GM12872 (cell line): ENCODE measurements around the gene GALNT7.

Experiments
- TF ChIP-seq, protein P1 (sequence below): IDR thresholded peaks from 3 replicates; pipeline ENCODE4 v1.5.1; 2011; ENCODE audit warnings: low read depth, mild to moderate bottlenecking, low read length, moderate library complexity; ENCODE audit not compliant: insufficient read depth

GALNT7 gene

DNA sequence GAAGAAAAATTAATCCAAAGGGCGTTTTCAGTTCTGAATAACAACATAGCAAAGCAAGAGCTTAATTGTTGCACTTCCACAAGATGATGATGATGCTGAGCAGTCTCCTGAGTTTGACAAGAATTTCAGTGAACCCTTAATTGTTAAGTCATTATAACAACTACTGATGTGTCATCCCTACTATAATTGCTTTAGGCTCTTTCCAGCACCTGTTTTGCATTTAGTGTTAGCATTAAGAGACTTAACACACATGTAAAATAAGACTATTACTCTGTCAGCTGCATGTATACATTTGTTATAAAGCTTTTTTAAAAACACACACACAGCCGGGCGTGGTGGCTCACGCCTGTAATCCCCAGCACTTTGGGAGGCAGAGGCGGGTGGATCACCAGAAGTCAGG lies 37.9 kb upstream of the GALNT7 start:
- TF ChIP-seq, protein P1, sequence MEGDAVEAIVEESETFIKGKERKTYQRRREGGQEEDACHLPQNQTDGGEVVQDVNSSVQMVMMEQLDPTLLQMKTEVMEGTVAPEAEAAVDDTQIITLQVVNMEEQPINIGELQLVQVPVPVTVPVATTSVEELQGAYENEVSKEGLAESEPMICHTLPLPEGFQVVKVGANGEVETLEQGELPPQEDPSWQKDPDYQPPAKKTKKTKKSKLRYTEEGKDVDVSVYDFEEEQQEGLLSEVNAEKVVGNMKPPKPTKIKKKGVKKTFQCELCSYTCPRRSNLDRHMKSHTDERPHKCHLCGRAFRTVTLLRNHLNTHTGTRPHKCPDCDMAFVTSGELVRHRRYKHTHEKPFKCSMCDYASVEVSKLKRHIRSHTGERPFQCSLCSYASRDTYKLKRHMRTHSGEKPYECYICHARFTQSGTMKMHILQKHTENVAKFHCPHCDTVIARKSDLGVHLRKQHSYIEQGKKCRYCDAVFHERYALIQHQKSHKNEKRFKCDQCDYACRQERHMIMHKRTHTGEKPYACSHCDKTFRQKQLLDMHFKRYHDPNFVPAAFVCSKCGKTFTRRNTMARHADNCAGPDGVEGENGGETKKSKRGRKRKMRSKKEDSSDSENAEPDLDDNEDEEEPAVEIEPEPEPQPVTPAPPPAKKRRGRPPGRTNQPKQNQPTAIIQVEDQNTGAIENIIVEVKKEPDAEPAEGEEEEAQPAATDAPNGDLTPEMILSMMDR: no peak

DNA sequence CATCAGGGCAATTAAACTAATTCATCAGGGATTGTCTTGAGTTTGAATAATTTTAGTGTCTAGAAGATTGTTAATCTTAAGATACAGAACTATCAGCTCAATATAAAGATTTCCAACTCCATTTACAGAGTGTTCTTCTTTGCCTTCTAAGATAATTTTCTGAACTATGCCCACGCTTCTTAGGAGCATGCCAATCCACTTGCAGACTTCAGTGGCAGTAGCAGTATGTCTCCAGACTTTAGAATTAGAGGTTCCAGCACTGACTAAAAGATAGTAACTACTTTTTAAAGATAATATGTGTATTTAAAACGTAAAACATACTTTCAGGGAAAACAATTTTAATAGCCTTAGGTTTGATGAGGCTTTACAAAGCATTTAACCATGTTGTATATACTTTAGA lies 34.2 kb upstream of the GALNT7 start:
- TF ChIP-seq, protein P1: no peak

DNA sequence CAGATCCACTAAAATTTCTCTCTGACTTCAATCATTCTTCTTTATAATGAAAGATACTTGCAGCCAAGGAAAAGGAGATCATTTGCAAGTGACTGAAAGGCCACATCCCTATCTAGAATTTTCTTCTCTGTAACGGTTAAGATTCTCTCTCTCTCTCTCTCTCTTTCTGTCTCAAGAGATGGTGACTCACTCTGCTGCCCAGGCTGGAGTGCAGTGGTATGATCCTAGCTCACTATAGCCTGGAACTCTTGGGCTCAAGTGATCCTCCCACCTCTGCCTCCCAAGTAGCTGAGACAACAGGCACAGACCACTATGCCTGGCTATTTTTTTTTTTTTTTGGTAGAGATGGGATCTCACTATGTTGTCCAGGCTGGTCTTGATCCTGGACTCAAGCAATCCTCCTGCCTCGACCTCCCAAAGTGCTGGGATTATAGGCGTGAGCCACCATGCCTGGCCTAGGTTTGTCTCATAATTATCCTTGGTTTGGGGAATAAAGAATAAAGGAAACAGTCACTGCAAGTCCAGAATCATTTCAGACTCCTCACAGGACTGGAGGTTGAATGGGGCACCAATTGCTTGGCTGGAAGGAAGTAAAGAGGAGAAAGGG lies 33.3 kb upstream of the GALNT7 start:
- TF ChIP-seq, protein P1: no peak

DNA sequence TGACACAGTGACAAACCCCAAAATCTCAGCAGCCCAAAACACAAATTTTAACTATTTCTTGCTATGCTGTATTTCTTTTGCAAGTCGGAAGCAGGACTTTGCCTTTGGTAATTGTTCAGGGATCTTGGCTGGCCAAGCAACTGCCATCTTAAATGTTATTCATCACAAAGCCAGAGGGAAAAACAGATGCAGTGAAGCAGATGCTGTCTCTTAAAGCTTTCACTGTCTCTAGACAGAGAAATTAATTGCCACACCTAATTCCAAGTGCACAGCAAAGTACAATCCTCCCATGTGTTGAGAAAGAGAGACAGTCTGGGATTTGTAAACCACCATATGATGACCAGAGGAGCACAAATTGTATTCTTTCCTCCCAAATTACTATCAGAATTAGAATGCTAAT lies 30.0 kb upstream of the GALNT7 start:
- TF ChIP-seq, protein P1: no peak

DNA sequence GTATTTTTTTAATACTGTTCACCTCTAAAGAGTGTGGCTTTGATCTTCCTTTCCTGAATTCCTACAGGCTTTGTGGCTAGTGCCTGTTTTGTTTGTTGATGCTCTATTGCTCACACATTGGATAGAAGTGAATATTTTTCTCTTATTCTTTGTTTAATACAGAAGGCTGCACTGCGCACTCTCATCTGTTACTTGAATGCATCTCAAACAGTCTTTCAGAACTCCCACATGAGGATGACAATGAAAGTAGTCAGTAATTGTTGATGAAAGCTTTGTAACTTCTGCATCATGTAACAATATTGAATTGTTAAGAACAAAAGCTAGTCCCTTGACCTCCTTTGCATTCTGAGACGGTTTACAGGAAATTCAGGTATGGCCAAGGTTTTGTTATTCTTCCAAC lies 29.1 kb upstream of the GALNT7 start:
- TF ChIP-seq, protein P1: no peak

DNA sequence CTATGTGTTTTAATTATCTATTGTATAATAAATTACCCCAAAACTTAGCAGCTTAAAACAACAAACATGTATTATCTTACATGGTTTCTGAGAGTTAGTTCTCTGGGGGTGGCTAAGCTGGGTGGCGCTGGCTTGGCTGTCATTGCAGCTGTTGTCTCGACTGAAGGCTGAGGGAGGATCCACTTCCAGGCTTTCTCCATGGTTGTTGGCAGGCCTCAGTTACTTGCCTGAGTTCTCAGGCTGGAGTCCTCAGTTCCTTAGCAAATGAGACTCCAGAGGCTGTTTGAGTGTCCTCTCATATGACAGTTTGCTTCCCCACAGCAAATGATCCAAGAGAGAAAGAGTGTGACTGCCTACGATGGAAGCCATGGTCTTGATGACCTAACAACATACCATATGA lies 23.5 kb upstream of the GALNT7 start:
- TF ChIP-seq, protein P1: no peak

DNA sequence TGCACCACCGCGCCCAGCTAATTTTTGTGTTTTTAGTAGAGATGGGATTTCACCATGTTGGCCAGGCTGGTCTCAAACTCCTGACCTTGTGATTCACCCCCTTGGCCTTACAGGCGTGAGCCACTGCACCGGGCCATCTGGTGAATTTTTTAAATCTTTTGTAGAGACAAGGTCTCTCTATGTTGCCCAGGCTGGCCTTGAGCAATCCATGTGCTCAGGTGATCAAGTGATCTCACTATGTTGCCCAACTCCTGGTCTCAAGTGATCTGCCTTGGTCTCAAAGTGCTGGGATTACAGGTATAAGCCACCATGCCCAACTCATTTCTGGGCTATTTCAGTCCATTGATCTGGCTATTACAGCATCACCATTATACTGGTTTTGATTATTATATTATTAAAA lies 22.2 kb upstream of the GALNT7 start:
- TF ChIP-seq, protein P1: no peak

DNA sequence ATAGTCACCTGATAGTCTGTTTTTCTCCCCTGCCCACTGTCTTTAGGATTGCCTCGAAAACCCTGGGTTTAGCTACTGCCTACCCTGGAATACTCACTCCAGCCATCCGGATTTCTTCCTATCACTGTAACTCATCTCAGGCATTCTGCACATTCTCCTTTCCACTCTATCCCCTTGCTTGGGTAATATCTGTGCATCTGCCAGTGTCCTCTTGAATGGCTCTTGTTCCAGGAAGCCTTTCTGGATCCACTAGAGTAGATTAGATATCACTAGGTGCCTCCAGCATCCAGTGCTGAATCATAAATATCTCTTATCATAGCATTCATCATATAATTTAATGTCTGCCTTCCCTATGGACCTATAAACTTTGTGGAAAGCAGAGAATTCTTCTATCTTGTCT lies 17.1 kb upstream of the GALNT7 start:
- TF ChIP-seq, protein P1: no peak
